Activated CD8-positive, alpha-beta T cell treated with anti-CD3 and anti-CD28 coated beads for 36 hours (primary cell): Measurements from ENCODE around the gene PRRT4. TPM values are rescaled to one million over a fixed set of nuclear protein-coding genes. Genes with fewer than 3 reads are reported as not detected.

Source experiments
- ATAC-seq: fragments of 200-7000 bp; cut with Tn5 transposase; one replicate; pipeline ENCODE4 v1.10.0; 2021; ENCODE audit warnings: mild to moderate bottlenecking, moderate library complexity
- CTCF ChIA-PET: fragments of 350-600 bp; sonication (Branson Sonifier 250); formaldehyde crosslinking; loops from one replicate; lab custom pipeline; 2021; ENCODE audit warnings: antibody characterized with exemption; lab: Charles Lee
- POLR2A ChIA-PET: fragments of 350-600 bp; sonication (Branson Sonifier 250); formaldehyde crosslinking; loops from one replicate; lab custom pipeline; 2021; ENCODE audit warnings: antibody characterized with exemption; lab: Charles Lee
- DNase-seq: peaks from one replicate; pipeline ENCODE4 v3.0.0-alpha.2; 2020
- H3K27ac Mint-ChIP-seq: one replicate; pipeline ENCODE4 v1.8.0; 2021; ENCODE audit warnings: mild to moderate bottlenecking, mixed read lengths
- H3K27me3 Mint-ChIP-seq: one replicate; pipeline ENCODE4 v1.8.0; 2021; ENCODE audit warnings: mixed read lengths
- H3K36me3 Mint-ChIP-seq: one replicate; pipeline ENCODE4 v1.8.0; 2021; ENCODE audit warnings: low read depth, mixed read lengths
- H3K4me1 Mint-ChIP-seq: one replicate; pipeline ENCODE4 v1.8.0; 2021; ENCODE audit warnings: low read depth, mixed read lengths
- H3K4me3 Mint-ChIP-seq: one replicate; pipeline ENCODE4 v1.8.0; 2021; ENCODE audit warnings: mild to moderate bottlenecking, moderate library complexity, mixed read lengths
- H3K9me3 Mint-ChIP-seq: one replicate; pipeline ENCODE4 v1.8.0; 2021; ENCODE audit warnings: mixed read lengths
- intact Hi-C: fragments of 100-400 bp; cut with micrococcal nuclease; formaldehyde crosslinking; loops from one replicate; pipeline ENCODE4 v1.10.0; 2022
- total RNA-seq, 2 experiments: library from RNA; stranded (reverse); gene quantifications; one replicate each; pipeline ENCODE4 v1.2.3, GENCODE V29; 2021
- TF ChIP-seq, protein P1 (sequence below): fragments of 200-600 bp; IDR thresholded peaks from one replicate; pipeline ENCODE4 v1.8.0; 2022; ENCODE audit warnings: antibody characterized with exemption, mild to moderate bottlenecking

Gene PRRT4
- total RNA-seq, 2 experiments from 2014 or later: 0.20 to 0.69 TPM

DNA sequence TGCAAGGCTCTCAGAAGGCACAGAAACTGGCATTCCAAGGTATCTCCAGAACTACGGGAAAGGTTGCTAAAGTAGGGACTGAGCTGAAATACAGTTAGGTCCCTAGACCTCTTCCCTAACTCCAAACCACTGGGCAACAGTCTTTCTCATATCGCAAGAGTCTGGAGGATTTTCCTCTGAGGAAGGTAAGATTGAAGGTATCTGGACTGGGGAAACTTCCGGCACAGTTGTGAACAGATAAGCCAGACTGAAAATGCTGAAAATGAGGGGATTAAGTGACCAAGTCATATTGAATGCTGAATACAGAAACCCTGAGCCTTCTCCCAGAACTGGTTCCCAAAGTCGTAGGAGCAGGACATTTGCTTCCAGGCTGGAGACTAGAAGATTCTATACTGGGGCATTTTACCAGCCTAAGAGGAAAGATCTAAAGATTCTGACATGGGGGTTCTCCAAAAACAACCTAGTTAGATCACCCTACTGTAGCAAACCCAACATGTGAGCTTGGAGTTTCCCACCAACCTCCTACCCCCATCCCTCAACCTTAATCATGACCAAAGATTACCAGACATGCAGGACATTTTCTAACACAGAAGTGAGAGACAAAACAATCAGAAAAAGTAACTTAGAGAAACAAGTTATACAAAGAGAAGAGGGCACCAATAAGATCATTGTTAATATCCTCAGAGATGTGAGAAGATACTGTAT is 2.8 kb upstream of the PRRT4 start:
- no peak overlapping the region for H3K4me3 Mint-ChIP-seq
- intact Hi-C loops: no loop called here
- CTCF ChIA-PET: interaction anchor here (1.4 to 8.0 kb wide), 3 partner anchors 9 to 23 kb away, joined by 5 to 52 read pairs (median 5); no protein-coding TSS in a partner anchor

DNA sequence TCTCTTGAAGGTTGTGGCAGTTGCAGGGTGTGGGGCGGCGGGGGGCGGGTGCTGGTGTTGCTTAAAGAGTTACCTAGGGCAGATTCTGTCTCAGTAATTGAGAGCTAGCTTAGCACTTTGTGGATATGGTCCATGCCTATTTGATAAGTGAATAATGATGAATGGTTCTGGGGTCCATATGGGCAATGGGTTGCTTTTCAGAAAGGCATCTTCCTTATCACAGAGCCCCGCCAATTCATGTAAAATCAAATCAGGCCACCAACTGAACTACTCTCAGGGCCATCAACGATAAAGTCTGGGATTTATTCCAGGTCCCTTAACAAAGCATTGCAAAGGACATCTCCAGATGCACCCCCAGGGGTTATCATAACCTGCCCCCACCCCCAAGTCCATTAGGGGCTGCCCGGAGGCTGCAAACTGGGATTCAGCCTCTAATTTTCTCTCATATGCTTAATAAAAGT is 1.8 kb upstream of the PRRT4 start:
- TF ChIP-seq, protein P1, sequence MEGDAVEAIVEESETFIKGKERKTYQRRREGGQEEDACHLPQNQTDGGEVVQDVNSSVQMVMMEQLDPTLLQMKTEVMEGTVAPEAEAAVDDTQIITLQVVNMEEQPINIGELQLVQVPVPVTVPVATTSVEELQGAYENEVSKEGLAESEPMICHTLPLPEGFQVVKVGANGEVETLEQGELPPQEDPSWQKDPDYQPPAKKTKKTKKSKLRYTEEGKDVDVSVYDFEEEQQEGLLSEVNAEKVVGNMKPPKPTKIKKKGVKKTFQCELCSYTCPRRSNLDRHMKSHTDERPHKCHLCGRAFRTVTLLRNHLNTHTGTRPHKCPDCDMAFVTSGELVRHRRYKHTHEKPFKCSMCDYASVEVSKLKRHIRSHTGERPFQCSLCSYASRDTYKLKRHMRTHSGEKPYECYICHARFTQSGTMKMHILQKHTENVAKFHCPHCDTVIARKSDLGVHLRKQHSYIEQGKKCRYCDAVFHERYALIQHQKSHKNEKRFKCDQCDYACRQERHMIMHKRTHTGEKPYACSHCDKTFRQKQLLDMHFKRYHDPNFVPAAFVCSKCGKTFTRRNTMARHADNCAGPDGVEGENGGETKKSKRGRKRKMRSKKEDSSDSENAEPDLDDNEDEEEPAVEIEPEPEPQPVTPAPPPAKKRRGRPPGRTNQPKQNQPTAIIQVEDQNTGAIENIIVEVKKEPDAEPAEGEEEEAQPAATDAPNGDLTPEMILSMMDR: no peak
- no peaks in the 10 kb centered on the region for H3K36me3 Mint-ChIP-seq
- no peaks in the 10 kb centered on the region for H3K9me3 Mint-ChIP-seq
- no peak for ATAC-seq
- intact Hi-C loops: no loop called here
- peaks cover 19% of the 10 kb centered on the region for H3K4me1 Mint-ChIP-seq
- no peak overlapping the region for H3K27ac Mint-ChIP-seq
- H3K27me3 Mint-ChIP-seq: peaks cover 52% of the 10 kb centered on the region
- no peak overlapping the region for H3K4me3 Mint-ChIP-seq
- CTCF ChIA-PET: interaction anchor here (1.4 to 8.0 kb wide), 6 partner anchors 9 to 62 kb away, joined by 3 to 52 read pairs (median 6); no protein-coding TSS in a partner anchor
- DNase-seq: no peak
- POLR2A ChIA-PET: interaction anchor here (2.3 kb wide), 1 partner anchor 39 kb away, joined by 5 read pairs; no protein-coding TSS in a partner anchor

More for the DNA sequence above, 2.8 kb upstream of the PRRT4 start:
- TF ChIP-seq, protein P1: no peak
- no peak overlapping the region for H3K27ac Mint-ChIP-seq
- no peaks in the 10 kb centered on the region for H3K9me3 Mint-ChIP-seq
- POLR2A ChIA-PET: no interaction called here
- ATAC-seq: no peak
- H3K27me3 Mint-ChIP-seq: peaks cover 48% of the 10 kb centered on the region
- DNase-seq: no peak
- no peaks in the 10 kb centered on the region for H3K36me3 Mint-ChIP-seq
- peaks cover 19% of the 10 kb centered on the region for H3K4me1 Mint-ChIP-seq

DNA sequence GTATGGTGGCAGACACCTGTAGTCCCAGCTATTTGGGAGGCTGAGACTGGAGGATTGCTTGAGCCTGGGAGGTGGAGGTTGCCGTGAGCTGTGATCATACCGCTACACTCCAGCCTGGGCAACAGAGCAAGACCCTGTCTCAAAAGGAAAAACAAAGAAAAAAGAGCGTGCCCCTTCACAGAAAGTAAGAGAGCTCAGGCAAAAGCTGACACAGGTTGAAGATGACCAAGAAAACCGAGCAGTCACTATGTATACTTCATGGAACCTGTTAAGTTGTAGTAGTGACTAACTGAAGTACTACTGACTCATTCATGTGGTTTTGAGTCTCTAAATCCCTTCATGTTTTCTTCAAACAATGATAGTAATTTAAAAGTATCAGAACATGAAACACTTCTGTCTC is 1.2 kb upstream of the PRRT4 start:
- intact Hi-C loops: no loop called here
- ChIA-PET POLR2A (interaction anchor here (2.3 kb wide), 1 partner anchor 40 kb away, joined by 5 read pairs; no protein-coding TSS in a partner anchor), CTCF (interaction anchor here (1.0 to 8.0 kb wide), 9 partner anchors 9 to 63 kb away, joined by 3 to 52 read pairs (median 6); no protein-coding TSS in a partner anchor)
- peaks cover 19% of the 10 kb centered on the region for H3K4me1 Mint-ChIP-seq
- no peaks in the 10 kb centered on the region for H3K36me3 Mint-ChIP-seq
- TF ChIP-seq, protein P1: no peak
- peak overlapping the region; percentile 64 for H3K4me3 Mint-ChIP-seq
- peak; percentile 64 for ATAC-seq
- H3K9me3 Mint-ChIP-seq: no peaks in the 10 kb centered on the region
- H3K27me3 Mint-ChIP-seq: peaks cover 54% of the 10 kb centered on the region
- peak overlapping the region; percentile 15 for H3K27ac Mint-ChIP-seq
- DNase-seq: no peak

DNA sequence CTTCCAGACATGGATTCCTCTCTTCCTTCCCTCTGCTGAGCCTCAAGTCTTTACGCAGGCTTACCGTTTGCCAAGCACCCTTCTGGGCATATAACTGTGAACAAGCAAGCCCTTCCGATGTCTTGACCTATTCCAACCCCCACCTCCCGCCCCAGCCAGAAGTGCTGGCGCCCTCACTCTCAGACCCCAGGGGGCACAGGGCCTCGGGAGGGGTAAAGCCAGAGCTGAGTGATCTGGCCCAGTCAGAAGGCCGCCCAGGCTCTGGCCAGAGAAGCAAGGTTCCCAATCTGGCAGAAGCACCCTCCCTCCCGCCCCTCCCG is 1.2 kb downstream of the PRRT4 start:
- DNase-seq (no peak), ATAC-seq (no peak)
- Mint-ChIP-seq H3K4me3 (no peak overlapping the region), H3K9me3 (no peaks in the 10 kb centered on the region), H3K4me1 (peaks cover 19% of the 10 kb centered on the region), H3K27ac (no peak overlapping the region), H3K27me3 (peaks cover 46% of the 10 kb centered on the region), H3K36me3 (no peaks in the 10 kb centered on the region)
- intact Hi-C loops: no loop called here
- TF ChIP-seq, protein P1: no peak
- POLR2A ChIA-PET: interaction anchor here (2.3 kb wide), 1 partner anchor 16 kb away, joined by 11 read pairs; the partner anchor contains the start of gene RBM28
- CTCF ChIA-PET: interaction anchor here (1.0 to 8.0 kb wide), 5 partner anchors 12 to 27 kb away, joined by 3 to 52 read pairs (median 3); no protein-coding TSS in a partner anchor

DNA sequence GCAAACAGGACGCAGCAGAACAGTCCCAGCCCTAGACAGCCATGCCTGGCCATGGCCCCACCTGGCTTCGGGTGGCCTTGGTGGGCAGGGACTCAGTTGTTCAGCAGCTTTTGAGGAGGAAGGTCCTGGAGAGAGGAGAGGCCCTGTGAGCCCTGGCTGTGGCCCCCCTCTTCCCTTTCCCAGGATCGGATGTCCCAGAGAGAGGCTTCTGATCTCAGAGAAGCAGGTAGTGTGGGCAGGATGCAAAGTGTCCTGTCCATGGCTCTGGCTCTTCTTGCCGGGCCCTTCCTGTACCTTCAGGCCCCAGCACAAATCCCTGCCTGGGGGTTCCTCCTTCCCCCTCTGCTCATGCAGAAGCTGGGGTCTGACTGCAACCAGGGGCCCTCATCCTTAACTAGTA is 1.6 kb downstream of the PRRT4 start:
- CTCF ChIA-PET: interaction anchor here (1.0 to 8.0 kb wide), 5 partner anchors 11 to 28 kb away, joined by 3 to 52 read pairs (median 6); no protein-coding TSS in a partner anchor
- intact Hi-C loops: no loop called here
- no peak for DNase-seq
- peaks cover 46% of the 10 kb centered on the region for H3K27me3 Mint-ChIP-seq
- TF ChIP-seq, protein P1: no peak
- H3K4me1 Mint-ChIP-seq: peaks cover 19% of the 10 kb centered on the region
- no peak for ATAC-seq
- H3K4me3 Mint-ChIP-seq: no peak overlapping the region
- H3K36me3 Mint-ChIP-seq: no peaks in the 10 kb centered on the region
- POLR2A ChIA-PET: interaction anchor here (2.3 kb wide), 1 partner anchor 16 kb away, joined by 11 read pairs; the partner anchor contains the start of gene RBM28
- H3K27ac Mint-ChIP-seq: no peak overlapping the region
- no peaks in the 10 kb centered on the region for H3K9me3 Mint-ChIP-seq
